Activated CD4-positive, alpha-beta T cell treated with anti-CD3 and anti-CD28 coated beads for 4 hours (primary cell): ENCODE data around the gene AGO1.
"Not testable (repeated sequence)": the region's sequence is repeated elsewhere in the genome, so short reads cannot be mapped to it uniquely, and the experiment has no call there.

Source experiments
- DNase-seq, 2 donors: peaks; one replicate each; pipeline ENCODE4 v3.0.0-alpha.2; 2020

Gene AGO1

DNA sequence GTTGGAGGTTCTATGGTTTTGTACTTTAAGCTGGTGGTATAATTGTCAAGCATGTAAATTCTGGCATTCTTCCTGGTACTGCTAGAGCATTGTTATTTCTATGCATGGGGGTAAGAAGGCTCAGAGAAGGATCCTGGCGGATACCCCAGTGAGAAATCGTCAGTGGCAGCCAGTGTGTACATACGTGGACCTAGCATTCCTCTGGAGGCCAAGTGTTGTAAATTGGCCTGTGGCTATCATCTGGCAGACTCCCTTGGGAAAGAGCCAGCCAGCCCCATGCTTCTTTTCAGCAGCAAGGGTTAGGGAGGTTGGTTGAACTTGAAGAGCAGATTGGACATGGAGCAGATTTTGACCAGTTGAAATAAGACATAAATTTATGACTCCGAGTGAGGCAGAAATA lies 42.7 kb downstream of the AGO1 start:
- DNase-seq: no peak

DNA sequence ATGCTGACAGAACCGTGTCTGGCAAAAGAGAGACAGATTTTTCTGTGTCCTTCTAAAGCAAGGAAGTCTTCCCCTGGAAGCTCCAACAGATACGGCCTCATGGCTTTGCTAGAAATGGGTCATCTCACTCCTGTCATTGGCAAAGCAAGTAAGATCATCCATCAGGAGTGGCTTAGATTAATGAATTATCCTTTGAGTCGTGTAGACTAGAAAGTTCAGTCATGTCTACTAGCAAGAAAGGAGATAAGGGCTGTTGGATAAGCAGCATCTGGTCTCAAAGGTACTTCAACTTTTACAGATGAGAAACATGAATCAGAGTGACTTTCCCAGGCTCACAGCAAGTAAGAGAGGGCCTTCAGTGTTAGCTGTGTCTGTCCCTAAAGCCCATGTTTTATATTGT lies 44.5 kb downstream of the AGO1 start:
- no peak for DNase-seq

DNA sequence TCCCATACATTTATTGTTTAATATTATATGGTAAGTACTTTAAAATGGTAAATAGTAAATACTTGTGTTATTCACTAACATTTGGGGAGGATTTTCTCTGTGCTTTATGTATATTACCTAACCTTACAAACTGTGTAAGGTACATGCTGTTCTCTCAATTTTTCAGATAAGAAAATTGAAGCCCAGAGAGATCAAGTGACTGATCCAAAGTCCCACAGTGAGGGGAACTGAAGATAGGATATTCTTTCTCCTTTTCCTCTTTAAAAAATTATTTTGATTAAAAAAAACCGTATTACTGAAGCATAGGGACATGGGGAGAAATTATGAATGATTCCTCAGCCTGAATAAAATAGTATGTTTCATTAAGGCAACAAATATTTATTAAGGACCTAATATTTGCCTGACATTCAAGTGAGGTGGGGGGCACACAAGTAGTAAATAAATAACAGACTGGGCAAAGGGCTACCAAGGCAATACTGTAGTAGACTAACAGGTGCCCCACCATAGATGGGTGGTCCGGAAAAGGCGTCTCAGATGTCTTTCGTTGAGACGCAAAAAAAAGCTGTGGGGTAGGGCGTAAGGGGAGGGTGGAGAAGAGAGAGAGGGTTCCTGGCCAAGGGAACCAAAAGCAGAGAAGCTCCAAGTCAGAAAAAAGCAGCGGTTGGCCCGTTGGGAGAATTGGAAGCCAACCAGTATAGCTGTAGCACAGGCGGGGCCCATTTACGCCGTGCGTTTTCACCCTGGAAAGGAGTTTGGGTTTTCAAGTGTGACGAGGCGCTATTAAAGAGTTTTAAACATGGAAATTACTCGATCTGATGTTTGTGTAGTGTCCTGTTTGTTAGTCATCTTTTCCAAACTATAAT lies 47.0 kb downstream of the AGO1 start:
- peak; percentile 30 to 40 for DNase-seq

DNA sequence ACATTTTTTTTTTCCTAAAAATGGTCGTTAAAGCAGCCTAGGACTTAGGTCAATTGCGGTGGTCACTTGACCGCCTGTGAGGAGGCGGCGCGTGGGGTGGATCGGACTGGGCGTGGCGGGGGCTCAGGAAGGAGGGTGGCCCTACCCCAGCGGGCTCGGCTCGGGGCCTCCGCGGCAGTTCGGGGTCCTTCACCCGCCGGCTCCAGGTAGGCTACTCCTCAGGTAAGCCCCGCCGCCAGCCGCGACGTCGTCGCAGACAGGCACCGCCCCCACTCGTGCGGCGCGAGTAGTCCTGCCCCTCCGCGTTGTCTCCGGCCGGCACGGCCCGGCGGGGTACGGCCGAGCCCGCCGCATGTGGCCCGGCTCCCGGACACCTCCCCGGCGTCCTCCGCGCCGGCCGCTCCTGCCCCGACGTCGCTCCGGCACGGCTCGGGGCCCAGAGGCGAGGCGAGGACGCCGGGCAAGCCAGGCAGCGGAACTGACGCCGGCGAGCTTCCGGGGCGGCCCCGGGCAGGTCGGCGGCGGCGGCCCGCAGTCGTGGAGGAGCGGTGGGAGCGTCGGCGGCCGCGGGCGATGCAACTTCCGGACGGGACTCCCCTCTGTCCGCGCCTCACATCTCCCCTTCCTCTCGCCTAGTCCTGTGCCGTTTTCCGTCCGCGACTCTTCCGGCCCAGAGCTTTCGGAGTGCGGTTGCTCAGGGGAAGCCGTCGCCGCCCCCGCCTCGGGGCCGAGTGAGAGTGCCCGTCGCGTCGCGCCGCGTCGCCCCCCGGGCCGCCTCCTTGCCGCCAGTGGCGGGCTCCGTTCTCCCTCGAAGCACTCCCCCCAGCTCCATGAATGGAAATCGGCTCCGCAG lies 47.8 kb downstream of the AGO1 start, which contains the start of gene AGO3:
Gene AGO3, plus strand, starts transcription at position 513 of the 853 bp plus-strand sequence. Its CDS starts 322 bp downstream, at position 835.
- peak; percentile 78 to 87 for DNase-seq

DNA sequence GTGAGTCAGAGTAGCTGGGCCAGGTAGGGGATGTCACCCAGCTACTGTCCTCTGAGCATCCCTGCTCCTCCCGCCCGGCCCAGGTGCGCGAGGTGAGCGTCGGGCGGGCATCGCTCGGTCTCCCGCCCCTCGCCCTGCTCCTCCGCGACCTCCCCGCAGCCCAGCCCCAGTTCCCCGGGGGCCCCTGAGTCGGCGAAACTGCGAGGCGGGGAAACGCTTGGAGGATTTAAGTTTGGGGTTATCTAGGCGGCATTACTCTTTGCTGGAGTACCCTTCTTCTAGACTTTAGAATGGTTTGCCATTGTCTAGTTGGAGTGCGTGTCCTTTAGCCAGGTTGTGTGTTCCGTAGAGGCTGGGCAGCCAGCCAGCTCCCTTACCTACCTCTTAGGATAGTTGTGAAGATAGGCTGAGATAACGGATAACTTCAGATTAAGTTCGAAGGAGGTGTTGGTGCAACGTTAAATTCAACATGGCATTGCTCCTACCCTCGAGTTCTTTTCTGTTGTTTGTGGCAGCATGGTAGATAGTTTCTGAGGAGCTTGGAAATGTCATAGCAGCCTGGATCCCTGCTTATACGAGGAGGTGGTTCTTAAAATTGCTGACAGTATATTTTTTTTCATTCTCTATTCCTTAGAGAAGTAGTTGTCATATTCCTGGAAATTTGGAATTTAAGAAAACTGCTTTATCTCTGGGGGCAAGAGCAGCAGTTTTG lies 48.6 kb downstream of the AGO1 start:
- DNase-seq: no peak

DNA sequence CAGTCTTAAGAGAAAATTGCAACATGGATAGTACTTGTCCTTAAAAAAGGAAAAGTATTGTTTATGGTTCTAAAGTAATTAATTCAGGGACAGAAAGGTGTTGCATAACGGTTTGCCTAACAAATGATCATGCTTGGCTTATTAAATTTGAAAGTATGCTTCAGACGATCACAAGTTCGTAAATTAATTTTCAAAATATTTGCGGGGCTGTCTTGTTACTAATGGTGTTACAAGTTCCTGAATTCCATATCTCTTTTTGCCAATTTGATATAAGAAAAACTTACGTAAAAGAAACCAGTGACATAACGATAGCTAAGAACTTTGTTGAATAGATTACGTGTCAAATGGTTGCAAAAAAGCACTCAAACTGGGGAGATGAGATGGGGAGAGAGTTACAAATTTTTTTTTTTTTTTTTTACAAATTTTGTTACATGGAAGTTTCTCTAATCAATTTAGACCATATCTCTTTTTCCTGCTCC lies 49.2 kb downstream of the AGO1 start:
- DNase-seq: no peak

DNA sequence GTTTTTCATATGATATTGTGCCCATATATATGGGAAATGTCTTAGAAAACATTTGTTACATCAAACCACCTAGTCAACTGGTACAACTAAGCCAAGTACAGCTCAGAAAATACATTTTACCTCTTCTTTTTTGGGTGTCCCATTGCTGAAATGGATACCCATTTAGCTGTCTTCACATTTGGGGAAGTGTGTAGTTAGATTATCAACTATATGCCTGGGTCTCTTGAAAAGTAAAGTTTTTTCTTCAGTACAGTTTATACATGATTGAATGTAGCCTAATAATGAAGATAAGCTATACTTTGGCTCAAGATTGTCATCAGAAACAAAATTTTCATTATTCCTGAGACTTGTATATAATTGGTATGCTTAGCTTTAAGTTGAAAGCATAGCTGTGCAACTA lies 49.9 kb downstream of the AGO1 start:
- DNase-seq: no peak

DNA sequence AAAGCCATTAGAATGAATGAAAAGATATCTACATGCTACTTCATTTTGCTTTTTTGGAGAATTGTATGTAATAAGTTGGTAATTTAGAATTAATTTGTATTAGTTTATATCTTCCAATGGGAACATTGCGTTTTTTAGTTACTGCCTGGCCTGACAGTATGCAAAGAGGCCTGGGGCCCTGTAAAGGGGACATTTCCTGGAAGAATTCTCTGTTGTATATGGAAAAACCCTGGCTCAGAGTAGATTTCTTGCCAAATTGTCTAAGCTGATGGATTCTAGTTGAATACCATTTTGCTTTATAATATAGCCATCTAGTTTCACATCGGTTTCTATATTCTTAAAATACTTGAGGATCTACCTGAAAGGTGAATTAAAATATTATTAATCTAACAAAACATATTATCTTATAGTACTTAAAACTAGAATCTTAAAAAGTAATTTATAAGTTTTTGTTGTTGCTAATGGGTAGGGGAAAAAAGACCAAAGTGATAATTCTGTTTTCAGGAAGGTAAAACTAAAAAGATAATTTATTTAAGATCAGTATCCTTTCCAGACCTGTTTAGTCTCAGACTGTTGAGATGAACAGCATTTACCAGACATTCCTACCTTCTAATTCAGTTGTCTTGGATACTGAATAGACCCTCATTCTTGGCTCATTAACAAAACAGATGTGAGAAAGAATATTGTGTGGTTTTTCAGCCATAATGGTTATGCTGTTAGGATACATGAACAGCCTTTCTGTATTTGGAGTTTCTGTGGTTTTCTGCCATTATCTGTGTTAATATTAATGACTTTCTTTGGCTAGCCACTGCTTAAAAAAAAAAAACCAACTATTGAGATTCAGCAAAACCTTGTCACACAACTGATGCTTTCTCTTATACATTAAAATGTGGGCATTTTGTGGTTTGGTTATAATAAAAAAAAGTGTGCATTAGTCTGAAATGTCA lies 52.7 kb downstream of the AGO1 start:
- DNase-seq: no peak

DNA sequence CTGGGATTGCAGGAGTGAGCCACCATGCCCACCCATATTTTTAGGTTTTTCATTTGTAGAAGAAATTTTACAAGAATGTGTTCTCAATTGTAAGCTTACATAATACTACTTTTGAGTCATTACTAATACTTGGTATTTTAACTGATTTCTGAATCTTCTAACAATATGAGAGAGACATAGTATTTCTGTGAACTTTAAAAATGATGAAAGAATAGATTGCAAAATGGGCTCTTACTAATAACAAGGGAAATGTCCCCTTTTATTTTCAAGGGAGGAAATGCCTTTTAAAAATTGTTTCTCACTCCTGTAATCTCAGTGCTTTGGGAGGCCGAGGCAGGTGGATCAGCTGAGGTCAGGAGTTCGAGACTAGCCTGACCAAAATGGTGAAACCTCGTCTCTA lies 53.8 kb downstream of the AGO1 start:
- no peak for DNase-seq

DNA sequence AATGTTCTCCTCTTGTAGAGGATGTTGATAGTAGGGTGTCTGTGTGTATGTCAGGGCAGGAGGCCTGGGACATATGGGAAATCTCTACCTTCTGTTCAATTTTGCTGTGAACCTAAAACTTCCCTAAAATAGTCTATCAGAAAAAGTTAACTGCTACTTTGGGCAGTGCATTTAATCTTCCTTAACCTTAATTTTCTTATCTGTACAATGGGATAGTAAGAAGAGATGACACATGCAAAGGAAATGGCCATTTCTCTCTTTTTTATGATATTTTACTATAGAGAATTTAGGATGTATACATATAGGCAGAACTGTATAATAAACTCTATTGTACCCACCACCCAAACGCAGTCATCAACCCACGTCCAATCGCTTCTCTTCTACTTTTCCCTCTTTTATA lies 56.5 kb downstream of the AGO1 start:
- no peak for DNase-seq

DNA sequence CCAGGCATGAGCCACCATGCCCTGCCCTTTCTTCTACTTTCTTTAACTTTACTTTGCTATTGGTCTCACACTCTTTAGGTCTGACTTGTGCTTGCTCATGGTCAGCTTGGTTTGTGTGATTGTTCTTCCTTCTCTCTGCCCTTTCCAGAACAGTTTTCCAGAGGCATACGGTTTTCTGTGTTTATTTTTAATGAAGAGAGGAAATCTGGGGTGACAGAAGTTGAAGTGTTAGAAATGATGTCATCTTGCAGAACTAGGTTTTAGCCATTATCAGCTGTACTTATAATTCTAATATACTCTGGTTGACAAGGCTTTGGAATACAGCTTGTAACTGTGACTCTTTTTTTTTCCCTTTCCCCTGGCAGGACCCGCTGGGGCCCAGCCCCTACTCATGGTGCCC lies 62.3 kb downstream of the AGO1 start:
- no peak for DNase-seq

DNA sequence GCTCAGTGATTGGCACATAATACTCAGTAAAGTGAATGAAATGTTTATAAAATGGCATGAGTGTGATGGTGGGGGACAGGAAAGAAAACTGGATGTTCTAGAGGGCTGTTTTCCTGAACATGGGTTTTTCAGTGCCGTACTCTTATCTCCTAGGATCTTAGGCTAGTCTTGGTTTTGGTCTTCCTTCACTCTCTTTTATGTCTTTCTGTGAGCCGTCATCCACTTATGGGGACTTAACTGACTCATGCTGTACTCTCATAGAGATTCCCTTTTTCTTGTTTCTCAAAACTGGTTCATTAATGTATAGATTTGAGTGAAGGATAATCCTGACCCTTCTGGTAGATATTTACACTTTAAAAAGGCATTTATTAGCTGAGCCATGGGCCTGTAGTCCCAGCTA lies 64.5 kb downstream of the AGO1 start:
- no peak for DNase-seq

DNA sequence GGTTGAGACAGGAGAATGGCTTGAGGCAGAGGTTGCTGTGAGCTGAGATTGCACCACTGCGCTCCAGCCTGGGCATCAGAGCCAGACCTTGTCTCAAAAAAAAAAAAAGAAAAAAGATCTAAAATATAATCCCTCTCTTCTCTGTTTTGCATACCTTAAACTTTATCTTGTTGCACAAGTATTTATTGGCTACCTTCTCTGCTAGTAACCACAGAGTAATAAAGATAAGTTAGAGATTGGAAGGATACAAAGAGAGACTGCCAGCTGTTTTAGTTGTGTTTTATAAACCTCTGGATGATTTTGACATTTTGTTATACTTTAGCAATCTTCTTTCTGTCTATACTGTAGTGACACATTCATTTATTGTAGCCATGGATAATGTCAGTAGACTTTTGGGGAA lies 75.5 kb downstream of the AGO1 start:
- DNase-seq: no peak

DNA sequence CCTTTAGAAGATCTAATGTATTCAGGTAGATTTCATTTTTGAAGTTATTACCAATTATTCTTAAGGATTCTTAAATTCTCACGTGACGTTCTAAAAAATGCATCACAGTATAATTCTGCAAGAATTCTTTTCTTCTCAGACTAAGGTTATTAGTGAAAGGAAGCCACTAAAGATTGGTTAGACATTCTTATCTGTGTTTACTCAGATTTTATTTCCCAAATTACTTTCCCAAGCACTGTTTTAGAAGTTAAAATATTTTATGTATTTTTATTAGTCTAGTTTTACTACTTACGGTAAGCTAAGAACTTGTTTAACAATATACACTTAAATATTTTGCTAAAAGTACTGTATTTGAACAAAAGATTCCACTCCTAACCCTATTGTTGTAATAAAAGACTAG lies 76.3 kb downstream of the AGO1 start:
- DNase-seq: no peak

DNA sequence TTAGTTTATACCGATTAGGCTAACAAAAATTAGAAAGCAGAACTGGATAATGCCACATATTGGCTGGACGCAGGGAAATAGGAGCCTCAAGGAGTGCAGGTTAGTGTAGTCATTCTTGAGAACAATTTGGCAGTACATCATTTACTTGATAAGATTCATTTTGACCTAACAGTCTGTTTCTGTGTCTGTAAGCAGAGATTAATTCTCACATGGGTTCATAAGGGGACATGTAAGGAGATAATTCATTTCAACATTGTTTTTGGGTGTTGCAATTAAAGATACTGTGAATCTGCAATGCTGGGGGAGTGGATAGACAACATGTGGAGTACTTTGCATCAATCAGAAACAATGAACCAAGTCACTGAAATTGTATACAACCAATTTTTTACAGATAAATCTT lies 79.9 kb downstream of the AGO1 start:
- DNase-seq: no peak

DNA sequence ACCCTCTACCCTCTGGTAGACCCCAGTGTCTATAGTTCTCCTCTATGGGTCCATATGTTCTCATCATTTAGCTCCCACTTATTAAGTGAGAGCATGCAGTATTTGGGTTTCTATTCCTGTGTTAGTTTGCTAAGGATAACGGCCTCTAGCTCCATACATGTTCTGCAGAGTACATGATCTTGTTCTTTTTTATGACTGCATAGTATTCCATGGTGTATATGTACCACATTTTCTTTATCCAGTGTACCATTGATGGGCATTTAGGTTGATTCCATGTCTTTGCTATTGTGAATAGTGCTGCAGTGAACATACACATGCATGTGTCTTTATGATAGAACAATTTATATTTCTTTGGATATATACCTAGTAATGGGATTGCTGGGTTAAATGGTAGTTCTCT lies 81.3 kb downstream of the AGO1 start:
- not testable (repeated sequence) for DNase-seq

DNA sequence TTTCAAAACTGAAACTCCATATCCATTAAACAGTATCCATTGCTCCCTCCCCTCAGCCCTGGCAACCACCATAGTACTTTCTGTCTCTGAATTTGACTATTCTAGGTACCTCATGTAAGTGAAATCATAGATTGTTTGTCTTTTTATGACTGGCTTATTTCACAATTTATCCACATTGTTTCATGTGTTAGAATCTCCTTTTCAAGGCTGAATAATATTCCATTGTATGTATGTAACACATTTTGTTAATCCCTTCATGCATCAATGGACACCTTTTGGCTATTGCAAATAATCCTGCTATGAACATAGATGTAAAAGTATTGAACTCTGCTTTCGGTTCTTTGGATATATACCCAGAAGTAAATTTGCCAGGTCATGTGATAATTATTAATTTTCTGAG lies 85.4 kb downstream of the AGO1 start:
- DNase-seq: no peak

DNA sequence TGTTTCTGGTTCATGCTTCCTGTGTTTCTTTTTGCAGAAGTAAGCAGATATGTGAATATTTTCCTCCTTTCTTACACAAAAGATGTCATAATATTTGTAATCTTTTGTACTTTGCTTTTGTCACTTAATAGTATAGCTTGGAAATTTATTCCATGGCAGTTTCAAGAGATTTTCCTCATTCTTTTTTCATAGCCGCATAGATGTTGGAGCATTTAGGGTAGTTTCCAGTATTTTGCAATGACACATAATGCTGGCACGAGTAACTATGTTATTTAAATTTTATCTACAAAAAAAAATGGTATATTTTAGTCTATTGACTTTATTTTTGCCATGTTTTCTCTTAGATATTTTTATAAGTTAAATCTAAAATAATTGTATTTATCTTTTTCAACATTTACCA lies 88.6 kb downstream of the AGO1 start:
- no peak for DNase-seq

DNA sequence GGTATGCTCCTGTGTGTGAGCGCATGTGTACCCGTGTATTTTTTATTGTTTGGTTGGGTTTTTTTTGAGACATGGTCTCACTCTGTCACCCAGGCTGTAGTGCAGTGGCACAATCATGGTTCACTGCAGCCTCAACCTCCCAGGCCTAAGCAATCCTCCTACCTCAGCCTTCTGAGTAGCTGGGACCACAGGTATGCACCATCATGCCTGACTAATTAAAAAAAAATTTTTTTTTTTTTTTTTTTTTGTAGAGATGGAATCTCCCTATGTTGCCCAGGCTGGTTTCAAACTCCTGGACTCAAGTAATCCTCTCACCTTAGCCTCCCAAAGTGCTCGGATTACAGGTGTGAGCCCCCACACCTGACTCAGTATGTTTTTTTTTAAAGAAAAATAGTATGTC lies 89.6 kb downstream of the AGO1 start:
- DNase-seq: not testable (repeated sequence)

DNA sequence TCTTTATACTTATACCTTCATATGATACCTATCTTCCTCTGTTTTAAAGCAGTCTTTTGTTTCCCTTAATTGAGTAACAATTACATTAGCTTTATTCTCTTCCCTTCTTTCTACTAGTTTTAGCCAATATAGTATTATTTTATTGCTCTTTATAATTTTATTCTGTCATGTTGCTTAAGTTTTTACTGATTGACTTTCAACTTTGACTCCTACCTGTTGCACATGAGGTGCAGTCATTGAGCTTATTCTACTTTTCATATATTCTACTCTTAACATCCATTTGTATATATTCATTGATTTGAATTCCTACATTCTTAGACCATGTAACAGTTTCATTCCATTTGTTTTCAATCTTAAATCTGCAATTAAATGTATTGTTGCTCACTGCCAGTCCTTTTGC lies 97.1 kb downstream of the AGO1 start:
- DNase-seq: no peak
